ENCODE results near the gene CIAO3. TPM values are rescaled to one million over a fixed set of nuclear protein-coding genes. Genes with fewer than 3 reads are reported as not detected.

The CIAO3 gene
- total RNA-seq, 4 donors from 2014 or later, result 19.4 to 33.3 (median 30.2) TPM

- no peaks in the 10 kb centered on the region for H3K9me3 ChIP-seq
- H3K36me3 ChIP-seq, result peaks cover 29 to 62% (median 58%) of the 10 kb centered on the region in 4 donors
- H3K4me1 ChIP-seq, result peaks cover 26 to 35% (median 32%) of the 10 kb centered on the region in 4 donors
- no peak overlapping the region for H3K4me3 ChIP-seq
- intact Hi-C loops (cut with DNase I), result no loop called here
- no peak for TF ChIP-seq POLR2AphosphoS5 (IDR thresholded peaks at IDR 0.05)
- H3K27me3 ChIP-seq, result peaks cover 0 to 35% (median 21%) of the 10 kb centered on the region in 4 donors
- WGBS, result 79% methylated on average over 17 of the region's 22 CpGs
- DNase-seq (ENCODE audit: extremely low spot score), result no peak
- no peak overlapping the region for H3K27ac ChIP-seq (replicated peaks in 1 of 4)
These were observed 9.9 kb downstream of the CIAO3 start for GRCh38 chr16:730666-731509.

GRCh38 chr16:729768-730665 is 10.8 kb downstream of the CIAO3 start:
- 80% methylated on average over 15 of the region's 37 CpGs for WGBS
- no peak overlapping the region for H3K27ac ChIP-seq (replicated peaks in 1 of 4)
- H3K9me3 ChIP-seq, result no peaks in the 10 kb centered on the region
- intact Hi-C loops (cut with DNase I), result no loop called here
- H3K36me3 ChIP-seq, result peaks cover 24 to 54% (median 49%) of the 10 kb centered on the region in 4 donors
- TF ChIP-seq POLR2A (IDR thresholded peaks at IDR 0.05; ENCODE audit: low read depth) (no peak), EP300 (IDR thresholded peaks at IDR 0.05) (no peak), CTCF (IDR thresholded peaks at IDR 0.05) (no peak), POLR2AphosphoS5 (IDR thresholded peaks at IDR 0.05) (no peak)
- no peak overlapping the region for H3K4me3 ChIP-seq
- H3K27me3 ChIP-seq, result peaks cover 0 to 43% (median 24%) of the 10 kb centered on the region in 4 donors
- DNase-seq (ENCODE audit: extremely low spot score), result no peak
- peaks cover 26 to 35% (median 32%) of the 10 kb centered on the region in 4 donors for H3K4me1 ChIP-seq

- WGBS, result 95% methylated on average over 4 of the region's 55 CpGs
- Histone ChIP-seq H3K4me3 (peak overlapping the region; percentile 56 to 66 (median 58)), H3K27me3 (peaks cover 0 to 52% (median 24%) of the 10 kb centered on the region in 4 donors)
These were observed 11.7 kb downstream of the CIAO3 start for GRCh38 chr16:728890-729744.

GRCh38 chr16:728131-728889 is 12.5 kb downstream of the CIAO3 start:
- peaks cover 0 to 53% (median 24%) of the 10 kb centered on the region in 4 donors for H3K27me3 ChIP-seq
- no peak overlapping the region for H3K27ac ChIP-seq (replicated peaks in 1 of 4)
- peaks cover 12 to 37% (median 33%) of the 10 kb centered on the region in 4 donors for H3K36me3 ChIP-seq
- intact Hi-C loops (cut with DNase I), result no loop called here
- H3K9me3 ChIP-seq, result no peaks in the 10 kb centered on the region
- DNase-seq (ENCODE audit: extremely low spot score), result no peak
- H3K4me1 ChIP-seq, result peaks cover 26 to 35% (median 32%) of the 10 kb centered on the region in 4 donors
- WGBS, result 0% methylated on average over 2 of the region's 80 CpGs
- TF ChIP-seq EP300 (IDR thresholded peaks at IDR 0.05) (no peak), POLR2AphosphoS5 (IDR thresholded peaks at IDR 0.05) (peak in 1 of 2 donors; percentile 3)
- H3K4me3 ChIP-seq, result peak overlapping the region; percentile 56 to 66 (median 58)

More at GRCh38 chr16:728890-729744, 11.7 kb downstream of the CIAO3 start:
- H3K4me1 ChIP-seq, result peaks cover 26 to 35% (median 32%) of the 10 kb centered on the region in 4 donors
- H3K36me3 ChIP-seq, result peaks cover 16 to 45% (median 41%) of the 10 kb centered on the region in 4 donors
- no peak for DNase-seq (ENCODE audit: extremely low spot score)
- intact Hi-C loops (cut with DNase I), result no loop called here
- H3K9me3 ChIP-seq, result no peaks in the 10 kb centered on the region
- no peak overlapping the region for H3K27ac ChIP-seq (replicated peaks in 1 of 4)
- TF ChIP-seq POLR2A (IDR thresholded peaks at IDR 0.05; ENCODE audit: low read depth), result no peak
- TF ChIP-seq CTCF (IDR thresholded peaks at IDR 0.05), result no peak
- no peak for TF ChIP-seq EP300 (IDR thresholded peaks at IDR 0.05)
- TF ChIP-seq POLR2AphosphoS5 (IDR thresholded peaks at IDR 0.05), result no peak

Measured in esophagus muscularis mucosa (tissue), 4 donors.